GM23338 (cell line): ENCODE measurements around the gene PEA15. TPM values are rescaled to one million over a fixed set of nuclear protein-coding genes. Genes with fewer than 3 reads are reported as not detected.

Experiments
- ATAC-seq: fragments of 200-7000 bp; cut with Tn5 transposase; 3 replicates; pipeline ENCODE4 v1.9.1; 2020
- DNase-seq: peaks from one replicate; pipeline ENCODE4 v3.0.0-alpha.2; 2015; ENCODE audit warnings: low spot score
- H2AFZ ChIP-seq: fragments of 200-600 bp; sonication (generic); 2 replicates; pipeline ENCODE4 v1.8.0; 2016; ENCODE audit warnings: antibody characterized with exemption, mild to moderate bottlenecking, moderate library complexity
- H3F3A ChIP-seq: fragments of 200-600 bp; sonication (generic); replicated peaks from 2 replicates; pipeline ENCODE4 v1.8.0; 2017; ENCODE audit warnings: antibody characterized with exemption, mixed run types, low read depth
- H3K27ac ChIP-seq: fragments of 200-600 bp; sonication (generic); 2 replicates; pipeline ENCODE4 v1.6.1; 2016; ENCODE audit warnings: low read depth
- H3K27me3 ChIP-seq: fragments of 200-600 bp; sonication (generic); 2 replicates; pipeline ENCODE4 v1.8.0; 2016; ENCODE audit warnings: mild to moderate bottlenecking, mixed run types, moderate library complexity; ENCODE audit not compliant: insufficient read depth
- H3K36me3 ChIP-seq: fragments of 200-600 bp; sonication (generic); 2 replicates; pipeline ENCODE4 v1.8.0; 2016; ENCODE audit warnings: mild to moderate bottlenecking; ENCODE audit not compliant: insufficient read depth
- H3K4me1 ChIP-seq: fragments of 200-600 bp; sonication (generic); 2 replicates; pipeline ENCODE4 v1.8.0; 2016; ENCODE audit warnings: mild to moderate bottlenecking, moderate library complexity; ENCODE audit not compliant: insufficient read depth
- H3K4me2 ChIP-seq: fragments of 200-600 bp; sonication (generic); 2 replicates; pipeline ENCODE4 v1.7.1; 2017; ENCODE audit warnings: mixed run types
- H3K4me3 ChIP-seq: fragments of 200-600 bp; sonication (generic); 2 replicates; pipeline ENCODE4 v1.6.1; 2016; ENCODE audit warnings: mixed run types
- H3K79me2 ChIP-seq: fragments of 200-600 bp; sonication (generic); replicated peaks from 2 replicates; pipeline ENCODE4 v1.8.0; 2017; ENCODE audit warnings: mild to moderate bottlenecking; ENCODE audit not compliant: insufficient read depth
- H3K9me2 ChIP-seq: fragments of 200-600 bp; sonication (generic); 2 replicates; pipeline ENCODE4 v1.8.0; 2017; ENCODE audit not compliant: insufficient read depth
- H4K20me1 ChIP-seq: fragments of 200-600 bp; sonication (generic); replicated peaks from 2 replicates; pipeline ENCODE4 v1.8.0; 2017; ENCODE audit warnings: mild to moderate bottlenecking; ENCODE audit not compliant: insufficient read depth
- H3K27ac Mint-ChIP-seq: 2 replicates; pipeline ENCODE4 v1.8.0; 2020; ENCODE audit warnings: inconsistent platforms, mild to moderate bottlenecking, moderate library complexity, mixed read lengths
- H3K27me3 Mint-ChIP-seq: 3 replicates; pipeline ENCODE4 v1.8.0; 2022; ENCODE audit warnings: low read depth, mild to moderate bottlenecking, moderate library complexity, mixed read lengths, inconsistent platforms; ENCODE audit not compliant: insufficient read depth, poor library complexity
- H3K36me3 Mint-ChIP-seq: 3 replicates; pipeline ENCODE4 v1.8.0; 2021; ENCODE audit warnings: low read depth, mild to moderate bottlenecking, inconsistent platforms, moderate library complexity, mixed read lengths
- H3K4me1 Mint-ChIP-seq: 3 replicates; pipeline ENCODE4 v1.8.0; 2020; ENCODE audit warnings: mild to moderate bottlenecking, inconsistent platforms, mixed read lengths
- H3K4me3 Mint-ChIP-seq: 3 replicates; pipeline ENCODE4 v1.8.0; 2021; ENCODE audit warnings: moderate library complexity, mild to moderate bottlenecking, inconsistent platforms, mixed read lengths
- H3K9me3 Mint-ChIP-seq: 3 replicates; pipeline ENCODE4 v1.8.0; 2020; ENCODE audit warnings: moderate library complexity, mild to moderate bottlenecking, inconsistent platforms, mixed read lengths
- EZH2 ChIP-seq: fragments of 200-600 bp; sonication (generic); IDR thresholded peaks from one replicate; pipeline ENCODE4 v1.8.0; 2017; ENCODE audit warnings: antibody characterized with exemption, mild to moderate bottlenecking, low read depth; ENCODE audit not compliant: unreplicated experiment
- NANOG ChIP-seq: IDR thresholded peaks from 2 replicates; pipeline ENCODE4 v1.6.1; 2016; ENCODE audit warnings: antibody characterized with exemption, borderline replicate concordance
- POLR2AphosphoS5 ChIP-seq: IDR thresholded peaks from 2 replicates; pipeline ENCODE4 v1.6.1; 2016; ENCODE audit warnings: antibody characterized with exemption, low read depth
- STAT1 ChIP-seq: IDR thresholded peaks from one replicate; pipeline ENCODE4 v1.6.1; 2016; ENCODE audit warnings: antibody characterized with exemption; ENCODE audit not compliant: unreplicated experiment
- ZNF114 ChIP-seq: fragments of 250-450 bp; sonication (Bioruptor Pico); IDR thresholded peaks from 2 replicates; pipeline ENCODE4 v1.5.0; 2020; ENCODE audit warnings: mild to moderate bottlenecking, moderate library complexity
- ZNF331 ChIP-seq: fragments of 250-450 bp; sonication (Bioruptor Pico); IDR thresholded peaks from 2 replicates; pipeline ENCODE4 v1.5.0; 2020; ENCODE audit warnings: low read depth, mild to moderate bottlenecking, moderate library complexity
- polyA plus RNA-seq: library from polyadenylated mRNA; unstranded; fragments of >200 nt; fragmentation: Nextera tagmentation; extraction: Ambion mirVana; gene quantifications from 2 replicates; pipeline ENCODE4 v1.2.1, GENCODE V29; 2016
- total RNA-seq: library from RNA; depleted of rRNA; stranded (reverse); fragments of >200 nt; shearing (Covaris generic); gene quantifications from 2 replicates; pipeline ENCODE4 v1.2.3, GENCODE V29; 2014
- TF ChIP-seq, protein P1 (sequence below): fragments of 250-450 bp; sonication (Bioruptor Pico); IDR thresholded peaks from 2 replicates; pipeline ENCODE4 v1.5.0; 2020; ENCODE audit warnings: mild to moderate bottlenecking, moderate library complexity
- TF ChIP-seq, protein P2 (sequence below), 2 experiments: fragments of 200-600 bp in 1 of 2; sonication (generic) in 1 of 2; conservative IDR thresholded peaks; 2 replicates each; pipeline versions ENCODE4 v1.5.1 to v1.6.1; 2016 to 2017; ENCODE audit warnings: antibody characterized with exemption in 2 of 2, low read depth in 2 of 2, mild to moderate bottlenecking in 2 of 2, moderate library complexity in 1 of 2
- TF ChIP-seq, protein P3 (sequence below): IDR thresholded peaks from one replicate; pipeline ENCODE4 v1.6.1; 2018; ENCODE audit warnings: antibody characterized with exemption; ENCODE audit not compliant: unreplicated experiment
- TF ChIP-seq, protein P4 (sequence below): IDR thresholded peaks from 2 replicates; pipeline ENCODE4 v1.6.1; 2016; ENCODE audit warnings: antibody characterized with exemption

The PEA15 gene
- total and polyA plus RNA-seq, 2 experiments from 2014 or later, result 60.3 to 80.8 TPM

DNA sequence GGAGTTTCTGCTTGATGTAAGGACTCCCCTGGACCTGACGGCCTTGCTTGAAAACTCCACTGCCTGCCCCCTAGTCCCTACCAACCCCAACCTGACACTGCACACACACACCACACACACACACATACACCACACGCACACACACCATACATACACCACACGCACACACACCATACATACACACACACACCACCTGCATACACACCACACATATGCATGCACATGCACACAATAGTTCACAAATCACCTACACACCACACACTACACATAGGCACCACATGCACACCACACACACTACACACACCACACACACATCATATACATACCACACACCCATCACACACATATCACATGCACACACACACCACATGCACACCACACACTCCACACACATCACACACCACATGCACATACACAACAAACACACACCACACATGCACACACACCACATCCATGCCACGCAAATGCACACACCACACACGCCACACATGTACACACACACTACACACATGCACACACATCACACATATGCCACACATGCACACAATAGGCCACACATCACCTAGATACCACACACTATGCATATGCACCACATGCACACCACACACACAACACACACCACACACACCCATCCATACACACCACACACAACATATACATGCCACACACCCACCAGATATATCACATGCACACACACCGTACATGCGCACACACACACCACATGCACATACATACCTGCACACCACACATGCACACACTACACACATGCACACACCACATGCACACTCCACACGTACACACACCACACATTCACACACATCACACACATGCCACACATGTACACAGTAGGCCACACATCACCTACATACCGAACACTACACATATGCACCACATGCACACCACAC is 11.1 kb upstream of the PEA15 start:
- DNase-seq, result no peak
- H3K36me3 Mint-ChIP-seq, result no peaks in the 10 kb centered on the region
- Histone ChIP-seq H4K20me1 (no peaks in the 10 kb centered on the region), H3K27ac (no peak overlapping the region), H3K4me1 (peaks cover 29% of the 10 kb centered on the region), H3K36me3 (no peaks in the 10 kb centered on the region), H2AFZ (peak overlapping the region; percentile 95), H3K4me3 (no peak overlapping the region), H3K27me3 (no peaks in the 10 kb centered on the region), H3F3A (0 out of 2 replicates have a peak, but pooled peaks cover 9% of the 10 kb centered on the region), H3K9me2 (peaks cover 3% of the 10 kb centered on the region; the same call in 1 of the 2 replicates), H3K4me2 (peak overlapping the region; percentile 74), H3K79me2 (no peaks in the 10 kb centered on the region)
- TF ChIP-seq, protein P1, sequence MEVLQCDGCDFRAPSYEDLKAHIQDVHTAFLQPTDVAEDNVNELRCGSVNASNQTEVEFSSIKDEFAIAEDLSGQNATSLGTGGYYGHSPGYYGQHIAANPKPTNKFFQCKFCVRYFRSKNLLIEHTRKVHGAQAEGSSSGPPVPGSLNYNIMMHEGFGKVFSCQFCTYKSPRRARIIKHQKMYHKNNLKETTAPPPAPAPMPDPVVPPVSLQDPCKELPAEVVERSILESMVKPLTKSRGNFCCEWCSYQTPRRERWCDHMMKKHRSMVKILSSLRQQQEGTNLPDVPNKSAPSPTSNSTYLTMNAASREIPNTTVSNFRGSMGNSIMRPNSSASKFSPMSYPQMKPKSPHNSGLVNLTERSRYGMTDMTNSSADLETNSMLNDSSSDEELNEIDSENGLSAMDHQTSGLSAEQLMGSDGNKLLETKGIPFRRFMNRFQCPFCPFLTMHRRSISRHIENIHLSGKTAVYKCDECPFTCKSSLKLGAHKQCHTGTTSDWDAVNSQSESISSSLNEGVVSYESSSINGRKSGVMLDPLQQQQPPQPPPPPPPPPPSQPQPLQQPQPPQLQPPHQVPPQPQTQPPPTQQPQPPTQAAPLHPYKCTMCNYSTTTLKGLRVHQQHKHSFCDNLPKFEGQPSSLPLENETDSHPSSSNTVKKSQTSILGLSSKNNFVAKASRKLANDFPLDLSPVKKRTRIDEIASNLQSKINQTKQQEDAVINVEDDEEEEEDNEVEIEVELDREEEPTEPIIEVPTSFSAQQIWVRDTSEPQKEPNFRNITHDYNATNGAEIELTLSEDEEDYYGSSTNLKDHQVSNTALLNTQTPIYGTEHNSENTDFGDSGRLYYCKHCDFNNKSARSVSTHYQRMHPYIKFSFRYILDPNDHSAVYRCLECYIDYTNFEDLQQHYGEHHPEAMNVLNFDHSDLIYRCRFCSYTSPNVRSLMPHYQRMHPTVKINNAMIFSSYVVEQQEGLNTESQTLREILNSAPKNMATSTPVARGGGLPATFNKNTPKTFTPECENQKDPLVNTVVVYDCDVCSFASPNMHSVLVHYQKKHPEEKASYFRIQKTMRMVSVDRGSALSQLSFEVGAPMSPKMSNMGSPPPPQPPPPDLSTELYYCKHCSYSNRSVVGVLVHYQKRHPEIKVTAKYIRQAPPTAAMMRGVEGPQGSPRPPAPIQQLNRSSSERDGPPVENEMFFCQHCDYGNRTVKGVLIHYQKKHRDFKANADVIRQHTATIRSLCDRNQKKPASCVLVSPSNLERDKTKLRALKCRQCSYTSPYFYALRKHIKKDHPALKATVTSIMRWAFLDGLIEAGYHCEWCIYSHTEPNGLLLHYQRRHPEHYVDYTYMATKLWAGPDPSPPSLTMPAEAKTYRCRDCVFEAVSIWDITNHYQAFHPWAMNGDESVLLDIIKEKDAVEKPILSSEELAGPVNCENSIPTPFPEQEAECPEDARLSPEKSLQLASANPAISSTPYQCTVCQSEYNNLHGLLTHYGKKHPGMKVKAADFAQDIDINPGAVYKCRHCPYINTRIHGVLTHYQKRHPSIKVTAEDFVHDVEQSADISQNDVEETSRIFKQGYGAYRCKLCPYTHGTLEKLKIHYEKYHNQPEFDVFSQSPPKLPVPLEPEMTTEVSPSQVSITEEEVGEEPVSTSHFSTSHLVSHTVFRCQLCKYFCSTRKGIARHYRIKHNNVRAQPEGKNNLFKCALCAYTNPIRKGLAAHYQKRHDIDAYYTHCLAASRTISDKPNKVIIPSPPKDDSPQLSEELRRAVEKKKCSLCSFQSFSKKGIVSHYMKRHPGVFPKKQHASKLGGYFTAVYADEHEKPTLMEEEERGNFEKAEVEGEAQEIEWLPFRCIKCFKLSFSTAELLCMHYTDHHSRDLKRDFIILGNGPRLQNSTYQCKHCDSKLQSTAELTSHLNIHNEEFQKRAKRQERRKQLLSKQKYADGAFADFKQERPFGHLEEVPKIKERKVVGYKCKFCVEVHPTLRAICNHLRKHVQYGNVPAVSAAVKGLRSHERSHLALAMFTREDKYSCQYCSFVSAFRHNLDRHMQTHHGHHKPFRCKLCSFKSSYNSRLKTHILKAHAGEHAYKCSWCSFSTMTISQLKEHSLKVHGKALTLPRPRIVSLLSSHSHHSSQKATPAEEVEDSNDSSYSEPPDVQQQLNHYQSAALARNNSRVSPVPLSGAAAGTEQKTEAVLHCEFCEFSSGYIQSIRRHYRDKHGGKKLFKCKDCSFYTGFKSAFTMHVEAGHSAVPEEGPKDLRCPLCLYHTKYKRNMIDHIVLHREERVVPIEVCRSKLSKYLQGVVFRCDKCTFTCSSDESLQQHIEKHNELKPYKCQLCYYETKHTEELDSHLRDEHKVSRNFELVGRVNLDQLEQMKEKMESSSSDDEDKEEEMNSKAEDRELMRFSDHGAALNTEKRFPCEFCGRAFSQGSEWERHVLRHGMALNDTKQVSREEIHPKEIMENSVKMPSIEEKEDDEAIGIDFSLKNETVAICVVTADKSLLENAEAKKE, result no peak
- TF ChIP-seq ZNF331 (CRISPR knock-in tag) (no peak), STAT1 (no peak), EZH2 (no peak), POLR2AphosphoS5 (no peak), NANOG (no peak), ZNF114 (CRISPR knock-in tag) (no peak)
- TF ChIP-seq, protein P2, sequence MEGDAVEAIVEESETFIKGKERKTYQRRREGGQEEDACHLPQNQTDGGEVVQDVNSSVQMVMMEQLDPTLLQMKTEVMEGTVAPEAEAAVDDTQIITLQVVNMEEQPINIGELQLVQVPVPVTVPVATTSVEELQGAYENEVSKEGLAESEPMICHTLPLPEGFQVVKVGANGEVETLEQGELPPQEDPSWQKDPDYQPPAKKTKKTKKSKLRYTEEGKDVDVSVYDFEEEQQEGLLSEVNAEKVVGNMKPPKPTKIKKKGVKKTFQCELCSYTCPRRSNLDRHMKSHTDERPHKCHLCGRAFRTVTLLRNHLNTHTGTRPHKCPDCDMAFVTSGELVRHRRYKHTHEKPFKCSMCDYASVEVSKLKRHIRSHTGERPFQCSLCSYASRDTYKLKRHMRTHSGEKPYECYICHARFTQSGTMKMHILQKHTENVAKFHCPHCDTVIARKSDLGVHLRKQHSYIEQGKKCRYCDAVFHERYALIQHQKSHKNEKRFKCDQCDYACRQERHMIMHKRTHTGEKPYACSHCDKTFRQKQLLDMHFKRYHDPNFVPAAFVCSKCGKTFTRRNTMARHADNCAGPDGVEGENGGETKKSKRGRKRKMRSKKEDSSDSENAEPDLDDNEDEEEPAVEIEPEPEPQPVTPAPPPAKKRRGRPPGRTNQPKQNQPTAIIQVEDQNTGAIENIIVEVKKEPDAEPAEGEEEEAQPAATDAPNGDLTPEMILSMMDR (conservative IDR thresholded peaks at IDR 0.05; ENCODE audit: low read depth in 2 of 2), result no peak
- TF ChIP-seq, protein P3, sequence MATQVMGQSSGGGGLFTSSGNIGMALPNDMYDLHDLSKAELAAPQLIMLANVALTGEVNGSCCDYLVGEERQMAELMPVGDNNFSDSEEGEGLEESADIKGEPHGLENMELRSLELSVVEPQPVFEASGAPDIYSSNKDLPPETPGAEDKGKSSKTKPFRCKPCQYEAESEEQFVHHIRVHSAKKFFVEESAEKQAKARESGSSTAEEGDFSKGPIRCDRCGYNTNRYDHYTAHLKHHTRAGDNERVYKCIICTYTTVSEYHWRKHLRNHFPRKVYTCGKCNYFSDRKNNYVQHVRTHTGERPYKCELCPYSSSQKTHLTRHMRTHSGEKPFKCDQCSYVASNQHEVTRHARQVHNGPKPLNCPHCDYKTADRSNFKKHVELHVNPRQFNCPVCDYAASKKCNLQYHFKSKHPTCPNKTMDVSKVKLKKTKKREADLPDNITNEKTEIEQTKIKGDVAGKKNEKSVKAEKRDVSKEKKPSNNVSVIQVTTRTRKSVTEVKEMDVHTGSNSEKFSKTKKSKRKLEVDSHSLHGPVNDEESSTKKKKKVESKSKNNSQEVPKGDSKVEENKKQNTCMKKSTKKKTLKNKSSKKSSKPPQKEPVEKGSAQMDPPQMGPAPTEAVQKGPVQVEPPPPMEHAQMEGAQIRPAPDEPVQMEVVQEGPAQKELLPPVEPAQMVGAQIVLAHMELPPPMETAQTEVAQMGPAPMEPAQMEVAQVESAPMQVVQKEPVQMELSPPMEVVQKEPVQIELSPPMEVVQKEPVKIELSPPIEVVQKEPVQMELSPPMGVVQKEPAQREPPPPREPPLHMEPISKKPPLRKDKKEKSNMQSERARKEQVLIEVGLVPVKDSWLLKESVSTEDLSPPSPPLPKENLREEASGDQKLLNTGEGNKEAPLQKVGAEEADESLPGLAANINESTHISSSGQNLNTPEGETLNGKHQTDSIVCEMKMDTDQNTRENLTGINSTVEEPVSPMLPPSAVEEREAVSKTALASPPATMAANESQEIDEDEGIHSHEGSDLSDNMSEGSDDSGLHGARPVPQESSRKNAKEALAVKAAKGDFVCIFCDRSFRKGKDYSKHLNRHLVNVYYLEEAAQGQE, result no peak
- TF ChIP-seq, protein P4, sequence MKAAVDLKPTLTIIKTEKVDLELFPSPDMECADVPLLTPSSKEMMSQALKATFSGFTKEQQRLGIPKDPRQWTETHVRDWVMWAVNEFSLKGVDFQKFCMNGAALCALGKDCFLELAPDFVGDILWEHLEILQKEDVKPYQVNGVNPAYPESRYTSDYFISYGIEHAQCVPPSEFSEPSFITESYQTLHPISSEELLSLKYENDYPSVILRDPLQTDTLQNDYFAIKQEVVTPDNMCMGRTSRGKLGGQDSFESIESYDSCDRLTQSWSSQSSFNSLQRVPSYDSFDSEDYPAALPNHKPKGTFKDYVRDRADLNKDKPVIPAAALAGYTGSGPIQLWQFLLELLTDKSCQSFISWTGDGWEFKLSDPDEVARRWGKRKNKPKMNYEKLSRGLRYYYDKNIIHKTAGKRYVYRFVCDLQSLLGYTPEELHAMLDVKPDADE, result no peak
- no peak for ATAC-seq
- peaks cover 3% of the 10 kb centered on the region for H3K27me3 Mint-ChIP-seq
- H3K4me3 Mint-ChIP-seq, result no peak overlapping the region
- no peaks in the 10 kb centered on the region for H3K9me3 Mint-ChIP-seq
- H3K4me1 Mint-ChIP-seq, result peaks cover 6% of the 10 kb centered on the region
- H3K27ac Mint-ChIP-seq, result no peak overlapping the region
